GM19351 (cell line): ENCODE results near the gene SOX5.
"Not testable (repeated sequence)": the region's sequence is repeated elsewhere in the genome, so short reads cannot be mapped to it uniquely, and the experiment has no call there.

Experiments used
- ATAC-seq: cut with Tn5 transposase; IDR thresholded peaks from one replicate; pipeline ENCODE4 v1.9.1; 2021; ENCODE audit warnings: mild to moderate bottlenecking, moderate library complexity; ENCODE audit not compliant: unreplicated experiment

Gene SOX5

GRCh38 chr12:23555180-23555824 is 394.2 kb downstream of the SOX5 start:
- no peak for ATAC-seq

GRCh38 chr12:23552417-23552816 is 397.1 kb downstream of the SOX5 start:
- ATAC-seq, result no peak

- no peak for ATAC-seq
Measured at GRCh38 chr12:23550753-23551152, 398.7 kb downstream of the SOX5 start.

- ATAC-seq, result no peak
Measured at GRCh38 chr12:23548742-23549141, 400.7 kb downstream of the SOX5 start.

- no peak for ATAC-seq
Measured at GRCh38 chr12:23546756-23547155, 402.7 kb downstream of the SOX5 start.

- no peak for ATAC-seq
Measured at GRCh38 chr12:23543767-23544166, 405.7 kb downstream of the SOX5 start.

- no peak for ATAC-seq
Measured at GRCh38 chr12:23542187-23542586, 407.3 kb downstream of the SOX5 start.

- no peak for ATAC-seq
Measured at GRCh38 chr12:23540572-23540971, 408.9 kb downstream of the SOX5 start.

GRCh38 chr12:23536293-23536692 is 413.2 kb downstream of the SOX5 start:
- peak; percentile 90 for ATAC-seq

- no peak for ATAC-seq
Measured at GRCh38 chr12:23535441-23535840, 414.0 kb downstream of the SOX5 start.

GRCh38 chr12:23534196-23534595 is 415.3 kb downstream of the SOX5 start:
- no peak for ATAC-seq

GRCh38 chr12:23533699-23534098 is 415.8 kb downstream of the SOX5 start:
- no peak for ATAC-seq

GRCh38 chr12:23533265-23533664 is 416.2 kb downstream of the SOX5 start:
- ATAC-seq, result no peak

GRCh38 chr12:23528316-23528715 is 421.2 kb downstream of the SOX5 start:
- ATAC-seq, result no peak

GRCh38 chr12:23525450-23526072 is 423.9 kb downstream of the SOX5 start:
- ATAC-seq, result no peak

- no peak for ATAC-seq
Measured at GRCh38 chr12:23523339-23523738, 426.1 kb downstream of the SOX5 start.

GRCh38 chr12:23519444-23519843 is 430.0 kb downstream of the SOX5 start:
- ATAC-seq, result not testable (repeated sequence)

GRCh38 chr12:23515785-23516184 is 433.7 kb downstream of the SOX5 start:
- ATAC-seq, result not testable (repeated sequence)

GRCh38 chr12:23510484-23510883 is 439.0 kb downstream of the SOX5 start:
- ATAC-seq, result no peak

- not testable (repeated sequence) for ATAC-seq
Measured at GRCh38 chr12:23509832-23510231, 439.6 kb downstream of the SOX5 start.

GRCh38 chr12:23507785-23508184 is 441.7 kb downstream of the SOX5 start:
- ATAC-seq, result not testable (repeated sequence)

GRCh38 chr12:23505736-23506135 is 443.7 kb downstream of the SOX5 start:
- ATAC-seq, result not testable (repeated sequence)
